ENCODE data around the gene MED31. TPM values are rescaled to one million over a fixed set of nuclear protein-coding genes. Genes with fewer than 3 reads are reported as not detected.
A peak's percentile ranks its signal among the peaks of the same experiment; 100 is the strongest.

The MED31 gene
- total RNA-seq, 1 donor from 2014 or later: 17.6 TPM

GRCh38 chr17:6670999-6671398 lies 19.6 kb upstream of the MED31 start:
- Mint-ChIP-seq H3K27me3 (peaks cover 29% of the 10 kb centered on the region), H3K36me3 (no peaks in the 10 kb centered on the region), H3K9me3 (no peaks in the 10 kb centered on the region), H3K4me1 (ENCODE audit: unreplicated experiment) (no peaks in the 10 kb centered on the region), H3K27ac (peak overlapping the region; percentile 41), H3K4me3 (no peak overlapping the region)
- DNase-seq (ENCODE audit: extremely low spot score, unreplicated experiment): no peak
- TF ChIP-seq, protein P1, sequence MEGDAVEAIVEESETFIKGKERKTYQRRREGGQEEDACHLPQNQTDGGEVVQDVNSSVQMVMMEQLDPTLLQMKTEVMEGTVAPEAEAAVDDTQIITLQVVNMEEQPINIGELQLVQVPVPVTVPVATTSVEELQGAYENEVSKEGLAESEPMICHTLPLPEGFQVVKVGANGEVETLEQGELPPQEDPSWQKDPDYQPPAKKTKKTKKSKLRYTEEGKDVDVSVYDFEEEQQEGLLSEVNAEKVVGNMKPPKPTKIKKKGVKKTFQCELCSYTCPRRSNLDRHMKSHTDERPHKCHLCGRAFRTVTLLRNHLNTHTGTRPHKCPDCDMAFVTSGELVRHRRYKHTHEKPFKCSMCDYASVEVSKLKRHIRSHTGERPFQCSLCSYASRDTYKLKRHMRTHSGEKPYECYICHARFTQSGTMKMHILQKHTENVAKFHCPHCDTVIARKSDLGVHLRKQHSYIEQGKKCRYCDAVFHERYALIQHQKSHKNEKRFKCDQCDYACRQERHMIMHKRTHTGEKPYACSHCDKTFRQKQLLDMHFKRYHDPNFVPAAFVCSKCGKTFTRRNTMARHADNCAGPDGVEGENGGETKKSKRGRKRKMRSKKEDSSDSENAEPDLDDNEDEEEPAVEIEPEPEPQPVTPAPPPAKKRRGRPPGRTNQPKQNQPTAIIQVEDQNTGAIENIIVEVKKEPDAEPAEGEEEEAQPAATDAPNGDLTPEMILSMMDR (conservative IDR thresholded peaks at IDR 0.05): no peak

DNA sequence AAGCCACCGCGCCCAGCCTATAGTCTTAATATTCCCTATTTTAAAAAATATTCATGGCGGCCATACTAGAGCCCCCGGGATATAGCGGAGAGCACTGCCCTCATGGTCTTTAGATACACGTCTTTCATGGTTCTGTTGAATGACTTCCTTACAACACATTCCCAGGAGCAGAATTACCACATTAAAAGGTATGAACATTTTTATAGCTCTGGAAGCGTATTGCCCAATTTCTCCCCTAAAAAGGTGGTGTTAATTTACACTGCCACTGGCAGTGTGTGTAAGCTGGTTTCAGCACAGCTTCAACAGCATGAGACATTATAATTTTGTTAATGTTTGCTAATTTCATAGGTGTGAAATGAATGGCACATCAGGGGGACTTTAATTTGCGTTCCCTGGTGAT lies 19.2 kb upstream of the MED31 start:
- Mint-ChIP-seq H3K9me3 (no peaks in the 10 kb centered on the region), H3K36me3 (no peaks in the 10 kb centered on the region), H3K4me1 (ENCODE audit: unreplicated experiment) (no peaks in the 10 kb centered on the region), H3K27ac (peak overlapping the region; percentile 41), H3K4me3 (no peak overlapping the region), H3K27me3 (peaks cover 26% of the 10 kb centered on the region)
- TF ChIP-seq, protein P1 (conservative IDR thresholded peaks at IDR 0.05): no peak
- no peak for DNase-seq (ENCODE audit: extremely low spot score, unreplicated experiment)

GRCh38 chr17:6669479-6670212 lies 18.2 kb upstream of the MED31 start:
- H3K4me1 Mint-ChIP-seq (ENCODE audit: unreplicated experiment): no peaks in the 10 kb centered on the region
- TF ChIP-seq, protein P1 (conservative IDR thresholded peaks at IDR 0.05): no peak
- no peaks in the 10 kb centered on the region for H3K36me3 Mint-ChIP-seq
- DNase-seq (ENCODE audit: extremely low spot score, unreplicated experiment): no peak
- no peaks in the 10 kb centered on the region for H3K9me3 Mint-ChIP-seq
- peaks cover 26% of the 10 kb centered on the region for H3K27me3 Mint-ChIP-seq
- H3K27ac Mint-ChIP-seq: peak overlapping the region; percentile 31
- H3K4me3 Mint-ChIP-seq: no peak overlapping the region

DNA sequence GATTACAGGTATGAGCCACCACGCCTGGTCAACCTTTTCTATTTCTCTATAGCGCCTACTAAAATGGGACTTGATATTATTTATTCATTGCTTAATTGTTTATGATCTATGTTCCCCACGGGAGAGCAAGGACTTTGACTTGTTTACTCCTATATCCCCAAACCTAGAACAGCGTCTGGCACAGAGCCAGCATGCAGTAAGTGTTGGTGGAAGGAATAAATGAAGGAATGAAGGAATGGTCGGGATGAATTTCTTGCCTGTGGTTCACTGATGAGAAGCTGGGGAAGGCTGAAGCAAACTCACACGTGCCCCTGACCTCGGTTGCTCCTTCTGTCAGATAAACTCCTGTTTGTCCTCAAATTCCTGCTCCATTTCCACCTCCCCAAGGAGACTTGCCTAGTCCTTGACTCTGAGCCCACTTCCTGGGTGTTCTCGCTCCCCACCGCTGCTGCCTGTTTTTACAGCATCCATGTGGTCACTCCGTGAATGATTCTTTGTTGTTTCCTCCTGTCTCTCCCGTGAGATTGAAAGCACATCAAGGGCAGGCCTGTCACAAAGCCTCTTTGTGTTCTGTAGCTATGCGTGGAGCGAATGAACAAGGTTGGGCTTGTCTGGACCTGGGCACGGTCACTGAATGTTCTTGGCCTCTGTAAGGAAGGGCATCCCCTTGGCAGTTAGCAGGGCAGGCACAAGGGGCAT lies 17.5 kb upstream of the MED31 start:
- peaks cover 26% of the 10 kb centered on the region for H3K27me3 Mint-ChIP-seq
- no peaks in the 10 kb centered on the region for H3K36me3 Mint-ChIP-seq
- H3K4me3 Mint-ChIP-seq: no peak overlapping the region
- peak overlapping the region; percentile 30 for H3K27ac Mint-ChIP-seq
- no peaks in the 10 kb centered on the region for H3K9me3 Mint-ChIP-seq
- TF ChIP-seq, protein P1 (conservative IDR thresholded peaks at IDR 0.05): no peak
- H3K4me1 Mint-ChIP-seq (ENCODE audit: unreplicated experiment): no peaks in the 10 kb centered on the region
- no peak for DNase-seq (ENCODE audit: extremely low spot score, unreplicated experiment)

GRCh38 chr17:6668219-6668618 lies 16.8 kb upstream of the MED31 start:
- peaks cover 26% of the 10 kb centered on the region for H3K27me3 Mint-ChIP-seq
- H3K36me3 Mint-ChIP-seq: no peaks in the 10 kb centered on the region
- no peaks in the 10 kb centered on the region for H3K9me3 Mint-ChIP-seq
- H3K27ac Mint-ChIP-seq: no peak overlapping the region
- TF ChIP-seq, protein P1 (conservative IDR thresholded peaks at IDR 0.05): no peak
- no peaks in the 10 kb centered on the region for H3K4me1 Mint-ChIP-seq (ENCODE audit: unreplicated experiment)
- no peak overlapping the region for H3K4me3 Mint-ChIP-seq
- no peak for DNase-seq (ENCODE audit: extremely low spot score, unreplicated experiment)
